Skeletal muscle cell (primary cell): ENCODE results near the gene RETREG3.
A peak's percentile ranks its signal among the peaks of the same experiment; 100 is the strongest.

Experiments used
- DNase-seq: peaks from one replicate; pipeline ENCODE4 v3.0.0-alpha.2; 2010; ENCODE audit warnings: low read depth
- H3K4me3 ChIP-seq: 2 replicates; pipeline ENCODE4 v1.5.1; 2011; ENCODE audit warnings: low read depth, mild to moderate bottlenecking, control low read depth, low read length, moderate library complexity

The RETREG3 gene

GRCh38 chr17:42537156-42537805 is 71.9 kb downstream of the RETREG3 start:
- no peak for DNase-seq
- peak overlapping the region; percentile 63 for H3K4me3 ChIP-seq

GRCh38 chr17:42536372-42537155 is 72.6 kb downstream of the RETREG3 start:
- peak; percentile 52 for DNase-seq
- H3K4me3 ChIP-seq: peak overlapping the region; percentile 63

GRCh38 chr17:42536048-42536371 is 73.2 kb downstream of the RETREG3 start, which contains the start of gene NAGLU:
NAGLU (plus strand) TSS chr17:42536241; CDS start chr17:42536273, 32 bp downstream.
- peak within 1 kb of the TSS; percentile 63 for H3K4me3 ChIP-seq
- no peak for DNase-seq

- DNase-seq: no peak
- peak overlapping the region; percentile 63 for H3K4me3 ChIP-seq
Observed at GRCh38 chr17:42535155-42536047, 73.8 kb downstream of the RETREG3 start.

- H3K4me3 ChIP-seq: peak overlapping the region; percentile 48
- DNase-seq: no peak
Observed at GRCh38 chr17:42531455-42532354, 77.5 kb downstream of the RETREG3 start.

GRCh38 chr17:42530952-42531454 is 78.2 kb downstream of the RETREG3 start:
- H3K4me3 ChIP-seq: no peak overlapping the region
- no peak for DNase-seq
